ENCODE measurements around the gene PRSS37. TPM values are rescaled to one million over a fixed set of nuclear protein-coding genes. Genes with fewer than 3 reads are reported as not detected.

Gene PRSS37
- total RNA-seq = not detected in 2 replicates

GRCh38 chr7:141841385-141841784 is at the start of gene PRSS37:
Gene PRSS37, minus strand, starts transcription at chr7:141841485. Its CDS starts 436 bp downstream, at chr7:141841049.

GRCh38 chr7:141789917-141790316 is 51.4 kb downstream of the PRSS37 start, which contains the start of gene TAS2R5:
Gene TAS2R5, plus strand, starts transcription at chr7:141790217. Its CDS starts 145 bp downstream, at chr7:141790362.

Other genes starting within 250 kb of the PRSS37 start
- gene DENND11, start 139.3 kb downstream of the PRSS37 start, total RNA-seq = 28.8 and 161 TPM in 2 replicates
- gene WEE2, start 133.1 kb downstream of the PRSS37 start, total RNA-seq = not detected in 2 replicates
- gene SSBP1, start 103.1 kb downstream of the PRSS37 start, total RNA-seq = 130 and 147 TPM in 2 replicates
- gene TAS2R3, start 77.4 kb downstream of the PRSS37 start, total RNA-seq = 0.97 and 3.9 TPM in 2 replicates
- 0.32 and 2.1 TPM in 2 replicates for gene TAS2R4, start 64.8 kb downstream of the PRSS37 start, total RNA-seq
- 0.16 and 2.8 TPM in 2 replicates for gene TAS2R5, start 51.3 kb downstream of the PRSS37 start, total RNA-seq
- gene OR9A4, start 74.9 kb upstream of the PRSS37 start, total RNA-seq = not detected in 2 replicates
- not detected in 2 replicates for gene CLEC5A, start 105.5 kb upstream of the PRSS37 start, total RNA-seq
- gene TAS2R38, start 132.3 kb upstream of the PRSS37 start, total RNA-seq = not detected in 2 replicates
- gene MGAM, start 154.4 kb upstream of the PRSS37 start, total RNA-seq = under 0.01 TPM in 1 of 2 replicates, not detected in the other

All from bladder microvascular endothelial cell (primary cell).